ENCODE results near the gene UGGT2. TPM values are rescaled to one million over a fixed set of nuclear protein-coding genes. Genes with fewer than 3 reads are reported as not detected.

UGGT2 gene, protein sequence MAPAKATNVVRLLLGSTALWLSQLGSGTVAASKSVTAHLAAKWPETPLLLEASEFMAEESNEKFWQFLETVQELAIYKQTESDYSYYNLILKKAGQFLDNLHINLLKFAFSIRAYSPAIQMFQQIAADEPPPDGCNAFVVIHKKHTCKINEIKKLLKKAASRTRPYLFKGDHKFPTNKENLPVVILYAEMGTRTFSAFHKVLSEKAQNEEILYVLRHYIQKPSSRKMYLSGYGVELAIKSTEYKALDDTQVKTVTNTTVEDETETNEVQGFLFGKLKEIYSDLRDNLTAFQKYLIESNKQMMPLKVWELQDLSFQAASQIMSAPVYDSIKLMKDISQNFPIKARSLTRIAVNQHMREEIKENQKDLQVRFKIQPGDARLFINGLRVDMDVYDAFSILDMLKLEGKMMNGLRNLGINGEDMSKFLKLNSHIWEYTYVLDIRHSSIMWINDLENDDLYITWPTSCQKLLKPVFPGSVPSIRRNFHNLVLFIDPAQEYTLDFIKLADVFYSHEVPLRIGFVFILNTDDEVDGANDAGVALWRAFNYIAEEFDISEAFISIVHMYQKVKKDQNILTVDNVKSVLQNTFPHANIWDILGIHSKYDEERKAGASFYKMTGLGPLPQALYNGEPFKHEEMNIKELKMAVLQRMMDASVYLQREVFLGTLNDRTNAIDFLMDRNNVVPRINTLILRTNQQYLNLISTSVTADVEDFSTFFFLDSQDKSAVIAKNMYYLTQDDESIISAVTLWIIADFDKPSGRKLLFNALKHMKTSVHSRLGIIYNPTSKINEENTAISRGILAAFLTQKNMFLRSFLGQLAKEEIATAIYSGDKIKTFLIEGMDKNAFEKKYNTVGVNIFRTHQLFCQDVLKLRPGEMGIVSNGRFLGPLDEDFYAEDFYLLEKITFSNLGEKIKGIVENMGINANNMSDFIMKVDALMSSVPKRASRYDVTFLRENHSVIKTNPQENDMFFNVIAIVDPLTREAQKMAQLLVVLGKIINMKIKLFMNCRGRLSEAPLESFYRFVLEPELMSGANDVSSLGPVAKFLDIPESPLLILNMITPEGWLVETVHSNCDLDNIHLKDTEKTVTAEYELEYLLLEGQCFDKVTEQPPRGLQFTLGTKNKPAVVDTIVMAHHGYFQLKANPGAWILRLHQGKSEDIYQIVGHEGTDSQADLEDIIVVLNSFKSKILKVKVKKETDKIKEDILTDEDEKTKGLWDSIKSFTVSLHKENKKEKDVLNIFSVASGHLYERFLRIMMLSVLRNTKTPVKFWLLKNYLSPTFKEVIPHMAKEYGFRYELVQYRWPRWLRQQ (N-terminal part only)
- total RNA-seq (2014; rRNA removed; shearing (Covaris generic); ENCODE audit: low replicate concordance) = 8.8 and 21.2 TPM in 2 replicates

- peak; percentile 96 for DNase-seq
- H3K27me3 ChIP-seq = peaks cover 4% of the 10 kb centered on the region; the same call in 1 of the 2 replicates
- peaks cover 4% of the 10 kb centered on the region; the same call in 1 of the 2 replicates for H3K9me3 ChIP-seq
- peaks cover 4% of the 10 kb centered on the region; the same call in 1 of the 2 replicates for H3K36me3 ChIP-seq
- peak within 1 kb of the TSS; percentile 92 for H3K4me3 ChIP-seq
Observed at GRCh38 chr13:96053003-96053703, at the start of gene UGGT2. Gene UGGT2, minus strand, starts transcription at chr13:96053401. Its CDS starts 89 bp downstream, at chr13:96053312.

GRCh38 chr13:96100457-96101220 lies 47.4 kb upstream of the UGGT2 start:
- H3K36me3 ChIP-seq = no peaks in the 10 kb centered on the region
- DNase-seq = no peak
- H3K9me3 ChIP-seq = no peaks in the 10 kb centered on the region
- no peak overlapping the region for H3K4me3 ChIP-seq
- H3K27me3 ChIP-seq = no peaks in the 10 kb centered on the region

DNA sequence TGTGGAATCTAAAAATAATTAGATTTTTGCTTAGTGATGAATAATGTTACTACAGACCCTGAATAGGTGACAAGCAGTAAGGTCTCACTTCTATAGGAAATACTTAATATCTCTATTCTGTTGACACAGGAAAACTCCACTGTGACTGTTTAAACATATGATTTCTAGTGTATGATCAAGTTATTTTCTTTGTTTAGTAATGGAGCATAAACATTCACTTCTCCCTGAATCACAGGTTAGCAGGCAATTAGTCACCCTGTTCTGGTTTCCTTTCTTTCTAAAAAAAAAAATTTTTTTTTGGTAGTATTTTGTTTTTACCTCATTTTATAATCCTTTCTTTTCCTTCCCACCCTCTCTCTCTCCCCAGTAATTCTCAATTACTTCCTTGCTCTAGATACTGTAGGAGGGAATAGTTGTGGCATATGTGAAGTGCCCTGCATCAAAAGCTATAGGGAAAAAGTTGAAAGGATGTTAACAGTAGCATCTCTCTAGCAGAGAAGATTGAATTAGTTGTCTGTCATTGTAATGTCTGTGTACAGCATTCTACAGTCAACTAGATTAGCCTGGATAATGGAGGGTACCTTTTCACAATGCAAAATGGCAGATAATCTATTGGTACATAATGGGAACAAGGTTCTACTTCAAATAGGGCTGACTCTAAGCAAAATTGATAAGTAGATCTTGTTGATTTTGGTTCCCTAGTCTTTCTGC lies 40.2 kb upstream of the UGGT2 start:
- Histone ChIP-seq H3K9me3 (no peaks in the 10 kb centered on the region), H3K4me3 (no peak overlapping the region), H3K36me3 (no peaks in the 10 kb centered on the region), H3K27me3 (peaks cover 44% of the 10 kb centered on the region)
- DNase-seq = no peak

DNA sequence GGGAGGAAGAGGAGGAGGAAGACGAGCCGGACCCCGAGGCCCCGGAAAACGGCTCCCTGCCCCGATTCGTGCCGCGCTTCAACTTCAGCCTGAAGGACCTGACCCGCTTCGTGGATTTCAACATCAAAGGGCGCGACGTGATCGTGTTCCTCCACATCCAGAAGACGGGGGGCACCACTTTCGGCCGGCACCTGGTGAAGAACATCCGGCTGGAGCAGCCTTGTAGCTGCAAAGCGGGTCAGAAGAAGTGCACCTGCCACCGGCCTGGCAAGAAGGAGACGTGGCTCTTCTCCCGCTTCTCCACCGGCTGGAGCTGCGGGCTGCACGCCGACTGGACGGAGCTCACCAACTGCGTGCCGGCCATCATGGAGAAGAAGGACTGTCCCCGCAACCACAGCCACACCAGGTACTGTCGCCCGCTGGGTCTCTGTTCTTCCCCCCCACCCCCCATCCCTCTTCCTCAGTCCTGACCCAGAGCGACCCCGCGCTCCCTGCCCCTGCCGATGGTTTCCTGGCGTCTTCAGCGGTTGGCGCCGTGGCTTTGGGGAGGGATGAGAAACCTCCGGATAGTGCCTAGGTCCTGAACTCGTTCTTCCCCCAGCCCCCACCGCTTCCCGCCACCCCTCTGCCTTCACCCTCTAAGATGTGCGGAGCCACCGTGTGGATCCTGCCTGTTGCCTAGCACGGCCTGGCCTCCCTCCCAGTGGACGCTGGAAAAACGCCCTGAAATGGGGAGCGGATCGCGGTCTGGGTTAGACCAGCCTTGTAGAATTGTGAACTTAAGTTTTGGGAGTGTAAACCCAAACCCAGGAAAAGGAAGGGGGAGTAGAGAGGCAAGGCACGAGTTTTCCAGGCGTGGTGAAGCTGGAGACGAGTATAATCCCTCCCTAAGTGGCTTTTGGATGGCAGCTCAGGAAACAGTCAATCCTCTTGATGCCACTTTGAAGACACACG lies 38.2 kb upstream of the UGGT2 start:
- H3K9me3 ChIP-seq = no peaks in the 10 kb centered on the region
- peak; percentile 14 for DNase-seq
- H3K27me3 ChIP-seq = peaks cover 64% of the 10 kb centered on the region
- no peak overlapping the region for H3K4me3 ChIP-seq
- no peaks in the 10 kb centered on the region for H3K36me3 ChIP-seq

GRCh38 chr13:96090240-96091101 lies 37.3 kb upstream of the UGGT2 start:
- H3K27me3 ChIP-seq = peaks cover 68% of the 10 kb centered on the region
- H3K9me3 ChIP-seq = no peaks in the 10 kb centered on the region
- H3K4me3 ChIP-seq = peak overlapping the region; percentile 42
- DNase-seq = peak; percentile 40
- no peaks in the 10 kb centered on the region for H3K36me3 ChIP-seq

DNA sequence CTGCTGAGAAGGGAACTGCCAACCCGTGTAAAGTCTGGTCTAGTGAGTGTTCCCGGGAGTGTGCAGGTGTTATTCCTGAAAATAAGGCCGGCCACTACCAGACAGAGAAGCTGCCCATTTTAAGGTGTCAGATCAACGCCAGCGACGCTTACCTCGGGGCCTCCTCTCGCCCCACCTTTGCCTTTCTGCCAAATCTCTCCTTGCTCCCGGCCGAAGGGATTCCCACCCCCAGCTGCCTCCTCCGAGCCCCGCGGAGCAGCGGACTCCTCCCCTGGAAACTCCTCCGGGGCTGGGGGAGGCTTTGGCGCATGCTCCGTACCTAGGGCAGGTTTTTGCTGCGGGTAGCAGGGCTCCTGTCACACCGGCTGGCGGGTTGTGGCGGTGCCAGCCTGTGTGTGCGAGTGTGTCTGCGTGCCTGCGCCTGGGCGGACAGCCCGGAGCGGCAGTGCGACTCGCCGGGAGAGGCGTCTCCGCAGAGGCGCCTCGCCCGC lies 36.6 kb upstream of the UGGT2 start, which contains the start of gene HS6ST3:
HS6ST3 (plus strand) TSS at position 359 of the 491 bp plus-strand sequence.
- H3K4me3 ChIP-seq = peak within 1 kb of the TSS; percentile 42
- DNase-seq = no peak

GRCh38 chr13:96089139-96089538 lies 35.9 kb upstream of the UGGT2 start:
- Histone ChIP-seq H3K9me3 (no peaks in the 10 kb centered on the region), H3K36me3 (no peaks in the 10 kb centered on the region), H3K27me3 (peaks cover 65% of the 10 kb centered on the region), H3K4me3 (no peak overlapping the region)
- DNase-seq = no peak

More for the DNA sequence above, 36.6 kb upstream of the UGGT2 start, which contains the start of gene HS6ST3:
- H3K9me3 ChIP-seq = no peaks in the 10 kb centered on the region
- peaks cover 68% of the 10 kb centered on the region for H3K27me3 ChIP-seq
- H3K36me3 ChIP-seq = no peaks in the 10 kb centered on the region

DNA sequence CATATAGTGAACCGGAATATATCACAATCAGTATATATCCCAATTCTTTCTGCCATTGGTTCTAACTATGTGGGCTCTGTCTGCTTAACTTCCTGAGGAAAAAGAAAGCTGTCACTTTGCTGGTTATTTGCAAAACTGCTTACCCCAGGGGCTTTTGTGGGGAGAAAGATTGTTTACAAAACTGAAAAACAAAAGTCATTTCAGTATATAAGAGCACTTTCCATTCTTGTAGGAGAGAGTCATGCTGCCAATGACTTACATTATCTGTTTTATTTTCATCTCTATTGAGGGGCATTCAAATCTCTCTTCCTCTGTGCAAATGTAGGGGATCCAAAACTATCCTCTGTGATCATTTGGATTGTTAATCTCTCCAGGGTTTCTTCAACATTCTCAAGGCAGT lies 33.5 kb upstream of the UGGT2 start:
- H3K27me3 ChIP-seq = peaks cover 46% of the 10 kb centered on the region
- no peaks in the 10 kb centered on the region for H3K36me3 ChIP-seq
- no peaks in the 10 kb centered on the region for H3K9me3 ChIP-seq
- no peak for DNase-seq
- H3K4me3 ChIP-seq = no peak overlapping the region

DNA sequence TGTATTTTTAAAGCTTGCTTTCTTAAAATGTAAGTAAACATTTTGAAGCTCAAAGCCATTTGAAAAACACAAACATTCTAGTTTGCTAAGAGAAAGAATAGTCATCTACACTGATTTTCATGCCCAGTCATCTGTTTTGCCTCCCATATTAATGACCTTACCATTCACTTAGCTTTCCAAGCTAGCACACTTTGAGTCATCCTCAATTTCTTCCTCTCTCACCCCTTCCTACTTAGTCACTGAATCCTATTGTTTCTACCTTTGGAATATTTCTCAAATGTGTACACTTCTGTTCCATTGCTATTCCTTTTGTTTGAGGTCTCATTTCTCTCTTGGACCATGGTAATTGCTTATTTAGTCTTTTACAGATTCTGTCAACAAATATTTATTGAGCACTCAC lies 29.4 kb upstream of the UGGT2 start:
- peaks cover 15% of the 10 kb centered on the region for H3K27me3 ChIP-seq
- no peak for DNase-seq
- no peak overlapping the region for H3K4me3 ChIP-seq
- H3K36me3 ChIP-seq = no peaks in the 10 kb centered on the region
- H3K9me3 ChIP-seq = no peaks in the 10 kb centered on the region

DNA sequence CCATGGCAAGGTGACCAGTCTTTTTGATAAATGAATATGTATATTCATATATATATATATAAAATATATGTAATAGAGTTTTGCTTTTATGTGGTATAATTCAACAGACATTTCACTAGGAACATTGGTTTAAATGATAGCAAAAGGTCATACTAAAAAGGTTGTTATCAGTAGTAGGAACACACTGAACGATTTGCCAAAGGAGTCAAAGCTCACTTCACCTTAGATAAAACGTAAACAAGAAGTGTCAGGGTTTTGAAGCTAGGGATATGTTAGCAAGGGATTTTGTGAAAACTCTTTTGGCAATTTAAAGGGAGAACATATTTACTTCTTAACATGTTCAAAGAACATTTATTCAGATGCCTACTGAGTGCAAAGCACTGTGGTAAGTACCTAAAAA lies 28.7 kb upstream of the UGGT2 start:
- DNase-seq = no peak
- no peak overlapping the region for H3K4me3 ChIP-seq
- H3K27me3 ChIP-seq = peaks cover 7% of the 10 kb centered on the region

GRCh38 chr13:96080676-96081075 lies 27.5 kb upstream of the UGGT2 start:
- Histone ChIP-seq H3K4me3 (no peak overlapping the region), H3K27me3 (peaks cover 4% of the 10 kb centered on the region; the same call in 1 of the 2 replicates), H3K36me3 (no peaks in the 10 kb centered on the region), H3K9me3 (no peaks in the 10 kb centered on the region)
- DNase-seq = no peak

More for the DNA sequence above, 28.7 kb upstream of the UGGT2 start:
- H3K36me3 ChIP-seq = no peaks in the 10 kb centered on the region
- no peaks in the 10 kb centered on the region for H3K9me3 ChIP-seq

DNA sequence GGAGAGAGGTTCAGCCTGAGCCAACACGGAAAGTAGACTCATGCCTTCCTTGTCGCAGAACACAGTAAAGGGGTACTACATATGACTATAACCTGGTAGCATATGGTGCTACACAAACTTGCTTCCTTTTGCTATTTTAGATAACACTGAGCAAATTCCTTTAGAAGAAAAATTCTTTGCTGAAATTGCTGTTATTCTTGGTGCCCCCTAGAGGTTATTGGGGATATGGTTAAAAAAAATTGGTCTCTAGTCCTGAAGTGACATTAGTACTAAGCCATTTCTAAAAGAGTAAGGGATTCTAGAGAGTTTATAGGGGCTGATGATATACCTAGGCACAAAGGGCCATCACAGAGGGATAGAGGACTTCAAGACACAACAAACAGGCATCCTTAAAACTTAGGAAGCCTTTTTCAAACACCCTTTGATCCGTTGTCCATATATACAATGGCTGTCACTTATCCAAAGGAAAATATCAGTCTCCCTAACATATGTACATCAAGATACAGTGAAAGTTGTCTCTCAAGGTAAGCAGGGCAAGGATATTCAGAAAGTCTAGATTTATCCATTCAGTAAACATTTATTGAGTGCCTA lies 22.8 kb upstream of the UGGT2 start:
- no peaks in the 10 kb centered on the region for H3K36me3 ChIP-seq
- no peaks in the 10 kb centered on the region for H3K9me3 ChIP-seq
- peaks cover 18% of the 10 kb centered on the region; the same call in 1 of the 2 replicates for H3K27me3 ChIP-seq
- DNase-seq = no peak
- no peak overlapping the region for H3K4me3 ChIP-seq
